ENCODE data around the gene GET3.
A peak's percentile ranks its signal among the peaks of the same experiment; 100 is the strongest.
"Not testable (repeated sequence)": the region's sequence is repeated elsewhere in the genome, so short reads cannot be mapped to it uniquely, and the experiment has no call there.

The GET3 gene

GRCh38 chr19:12720296-12720695 is 17.0 kb upstream of the GET3 start:
- no peak for DNase-seq

GRCh38 chr19:12720851-12721655 is 16.2 kb upstream of the GET3 start:
- DNase-seq: no peak

- peak; percentile 39 for DNase-seq
Measured at GRCh38 chr19:12721656-12722565, 15.4 kb upstream of the GET3 start.

- DNase-seq: peak; percentile 95
Measured at GRCh38 chr19:12722566-12723380, 14.5 kb upstream of the GET3 start.

GRCh38 chr19:12723381-12723640 is 14.0 kb upstream of the GET3 start:
- DNase-seq: no peak

- peak; percentile 71 for DNase-seq
Measured at GRCh38 chr19:12723641-12724426, 13.5 kb upstream of the GET3 start, which contains the start of gene TNPO2. TSS of gene TNPO2 (minus strand) at chr19:12723932. CDS start at chr19:12720977, 2,955 bp downstream.

- not testable (repeated sequence) for DNase-seq
Measured at GRCh38 chr19:12725612-12726011, 11.7 kb upstream of the GET3 start.

GRCh38 chr19:12726988-12727316 is 10.3 kb upstream of the GET3 start:
- DNase-seq: no peak

GRCh38 chr19:12727745-12728433 is 9.4 kb upstream of the GET3 start:
- no peak for DNase-seq

- DNase-seq: no peak
Measured at GRCh38 chr19:12730064-12730463, 7.2 kb upstream of the GET3 start.

- DNase-seq: no peak
Measured at GRCh38 chr19:12731337-12731736, 6.0 kb upstream of the GET3 start.

- DNase-seq: peak; percentile 21
Measured at GRCh38 chr19:12733369-12734214, 3.7 kb upstream of the GET3 start.

- DNase-seq: no peak
Measured at GRCh38 chr19:12737835-12738351, 596 bp downstream of the GET3 start.

- no peak for DNase-seq
Measured at GRCh38 chr19:12745166-12745897, 8.0 kb downstream of the GET3 start.

GRCh38 chr19:12748489-12748888 is 11.2 kb downstream of the GET3 start:
- DNase-seq: no peak

GRCh38 chr19:12749938-12750521 is 12.7 kb downstream of the GET3 start:
- no peak for DNase-seq

GRCh38 chr19:12750851-12751250 is 13.6 kb downstream of the GET3 start:
- DNase-seq: no peak

GRCh38 chr19:12751635-12752034 is 14.3 kb downstream of the GET3 start, which contains the start of gene BEST2:
TSS of gene BEST2 (plus strand) at chr19:12751791. CDS start at chr19:12752593, 802 bp downstream.
- DNase-seq: no peak

GRCh38 chr19:12752056-12752781 is 14.9 kb downstream of the GET3 start:
- no peak for DNase-seq
